Peyer's patch (tissue), 4 donors: ENCODE data around the gene TMEM131L. TPM values are rescaled to one million over a fixed set of nuclear protein-coding genes. Genes with fewer than 3 reads are reported as not detected.
A peak's percentile ranks its signal among the peaks of the same experiment; 100 is the strongest.

Experiments
- DNase-seq, 3 donors: peaks; one replicate each; pipeline ENCODE4 v3.0.0-alpha.2; 2017 to 2019
- H3K27ac ChIP-seq, 4 donors: fragments of 200-600 bp; sonication (generic); one replicate each; pipeline ENCODE4 v1.5.1; 2016 to 2019
- H3K27me3 ChIP-seq, 2 donors: fragments of 200-600 bp; sonication (generic); one replicate each; pipeline ENCODE4 v1.5.1; 2019
- H3K36me3 ChIP-seq, 3 donors: fragments of 200-600 bp; sonication (generic); one replicate each; pipeline ENCODE4 v1.5.1; 2016 to 2019
- H3K4me1 ChIP-seq, 4 donors: fragments of 200-600 bp; sonication (generic); one replicate each; pipeline ENCODE4 v1.5.1; 2016 to 2019
- H3K4me3 ChIP-seq, 4 donors: fragments of 200-600 bp; sonication (generic); 1 replicate in 3 of 4; 2 replicates in 1 of 4; pipeline ENCODE4 v1.5.1; 2016 to 2019; ENCODE audit warnings: mild to moderate bottlenecking in 1 of 4
- H3K9me3 ChIP-seq, 4 donors: fragments of 200-600 bp; sonication (generic); one replicate each; pipeline ENCODE4 v1.5.1; 2016 to 2019; ENCODE audit warnings: mild to moderate bottlenecking in 1 of 4
- POLR2A ChIP-seq, 2 donors: fragments of 450-650 bp; IDR thresholded peaks; one replicate each; pipeline ENCODE4 v1.5.1; 2017; ENCODE audit warnings: antibody characterized with exemption in 2 of 2, mild to moderate bottlenecking in 2 of 2, moderate library complexity in 2 of 2
- total RNA-seq, 4 donors: library from RNA; depleted of rRNA; stranded (reverse); fragments of >200 nt; gene quantifications; one replicate each; pipeline ENCODE4 v1.1.0, GENCODE V29; 2016
- TF ChIP-seq, protein P1 (sequence below), 6 experiments: fragments of 450-650 bp in 4 of 6; fragments of 200-600 bp in 2 of 6; sonication (generic) in 1 of 6; IDR thresholded peaks; one replicate each; pipeline ENCODE4 v1.5.1; 2017 to 2019; ENCODE audit warnings: antibody characterized with exemption in 6 of 6, mild to moderate bottlenecking in 3 of 6, moderate library complexity in 1 of 6

The TMEM131L gene
- total RNA-seq, 4 donors from 2014 or later = 5.2 to 54.5 (median 7.0) TPM

DNA sequence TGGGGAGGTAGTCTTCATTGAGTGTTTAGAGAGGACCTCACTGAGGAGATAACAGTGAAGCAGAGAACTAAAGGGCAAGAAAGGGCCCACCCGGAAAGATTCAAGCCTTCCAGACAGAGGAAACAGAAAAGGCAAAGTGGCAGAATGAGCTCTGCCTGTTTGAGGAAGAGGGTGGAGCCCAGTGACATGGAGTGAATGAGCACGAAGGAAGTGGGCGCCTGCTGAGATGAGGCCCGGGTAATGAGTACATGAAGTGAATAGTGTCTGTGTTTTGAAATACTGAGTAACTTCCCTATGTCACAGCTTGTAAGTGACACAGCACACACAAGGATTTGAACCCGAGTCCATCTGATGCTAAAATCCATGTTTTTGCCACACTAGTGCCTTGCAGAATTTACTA, 185.4 kb downstream of the TMEM131L start:
- no peak for TF ChIP-seq POLR2A (IDR thresholded peaks at IDR 0.05)
- TF ChIP-seq, protein P1, sequence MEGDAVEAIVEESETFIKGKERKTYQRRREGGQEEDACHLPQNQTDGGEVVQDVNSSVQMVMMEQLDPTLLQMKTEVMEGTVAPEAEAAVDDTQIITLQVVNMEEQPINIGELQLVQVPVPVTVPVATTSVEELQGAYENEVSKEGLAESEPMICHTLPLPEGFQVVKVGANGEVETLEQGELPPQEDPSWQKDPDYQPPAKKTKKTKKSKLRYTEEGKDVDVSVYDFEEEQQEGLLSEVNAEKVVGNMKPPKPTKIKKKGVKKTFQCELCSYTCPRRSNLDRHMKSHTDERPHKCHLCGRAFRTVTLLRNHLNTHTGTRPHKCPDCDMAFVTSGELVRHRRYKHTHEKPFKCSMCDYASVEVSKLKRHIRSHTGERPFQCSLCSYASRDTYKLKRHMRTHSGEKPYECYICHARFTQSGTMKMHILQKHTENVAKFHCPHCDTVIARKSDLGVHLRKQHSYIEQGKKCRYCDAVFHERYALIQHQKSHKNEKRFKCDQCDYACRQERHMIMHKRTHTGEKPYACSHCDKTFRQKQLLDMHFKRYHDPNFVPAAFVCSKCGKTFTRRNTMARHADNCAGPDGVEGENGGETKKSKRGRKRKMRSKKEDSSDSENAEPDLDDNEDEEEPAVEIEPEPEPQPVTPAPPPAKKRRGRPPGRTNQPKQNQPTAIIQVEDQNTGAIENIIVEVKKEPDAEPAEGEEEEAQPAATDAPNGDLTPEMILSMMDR (IDR thresholded peaks at IDR 0.05) = no peak
- peak overlapping the region in 3 of 4 donors; percentile 36 to 46 (median 43) for H3K27ac ChIP-seq
- no peak overlapping the region for H3K4me3 ChIP-seq
- peak in 2 of 3 donors; percentile 51 to 66 for DNase-seq
- no peaks in the 10 kb centered on the region for H3K4me1 ChIP-seq
- no peaks in the 10 kb centered on the region for H3K9me3 ChIP-seq
- H3K27me3 ChIP-seq = no peaks in the 10 kb centered on the region
- H3K36me3 ChIP-seq = no peaks in the 10 kb centered on the region

DNA sequence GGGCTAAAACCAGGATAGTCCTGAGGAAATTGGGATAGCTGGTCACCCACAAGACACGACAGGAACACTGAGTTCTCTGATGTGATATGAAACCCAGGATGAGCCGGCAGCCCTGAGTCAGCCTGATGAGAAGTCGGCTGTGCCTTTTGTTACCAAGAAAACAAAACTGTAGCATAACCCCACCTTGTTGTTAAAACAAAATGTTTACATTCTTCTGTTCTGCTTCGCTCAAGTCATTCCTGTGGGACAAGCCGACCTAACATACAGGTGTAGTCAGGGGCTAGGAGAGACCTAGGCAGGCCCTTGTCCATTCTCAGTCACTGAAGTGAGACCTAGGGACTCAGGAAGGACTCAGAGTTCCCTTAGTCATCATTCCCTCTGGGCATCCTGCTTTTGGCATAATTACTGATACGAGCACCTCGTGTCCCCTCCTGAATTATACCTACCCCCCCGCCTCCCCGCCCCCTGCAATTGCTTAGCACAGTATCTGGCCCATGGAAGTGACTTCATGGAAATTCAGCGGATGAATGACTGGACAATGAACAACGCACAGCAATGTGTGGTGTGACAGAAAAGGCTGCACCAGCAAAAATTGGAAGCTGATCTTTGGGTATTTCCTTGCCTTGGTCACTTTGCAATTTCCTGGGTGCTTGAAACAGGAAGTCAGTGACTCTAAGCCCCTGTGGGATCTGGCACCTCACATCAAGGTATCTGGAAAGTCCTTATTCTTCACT, 186.1 kb downstream of the TMEM131L start:
- Histone ChIP-seq H3K4me3 (no peak overlapping the region), H3K27ac (peak overlapping the region in 3 of 4 donors; percentile 36 to 46 (median 43)), H3K36me3 (no peaks in the 10 kb centered on the region), H3K4me1 (no peaks in the 10 kb centered on the region), H3K27me3 (no peaks in the 10 kb centered on the region), H3K9me3 (no peaks in the 10 kb centered on the region)
- DNase-seq = no peak
- no peak for TF ChIP-seq POLR2A (IDR thresholded peaks at IDR 0.05)
- TF ChIP-seq, protein P1 (IDR thresholded peaks at IDR 0.05) = no peak

DNA sequence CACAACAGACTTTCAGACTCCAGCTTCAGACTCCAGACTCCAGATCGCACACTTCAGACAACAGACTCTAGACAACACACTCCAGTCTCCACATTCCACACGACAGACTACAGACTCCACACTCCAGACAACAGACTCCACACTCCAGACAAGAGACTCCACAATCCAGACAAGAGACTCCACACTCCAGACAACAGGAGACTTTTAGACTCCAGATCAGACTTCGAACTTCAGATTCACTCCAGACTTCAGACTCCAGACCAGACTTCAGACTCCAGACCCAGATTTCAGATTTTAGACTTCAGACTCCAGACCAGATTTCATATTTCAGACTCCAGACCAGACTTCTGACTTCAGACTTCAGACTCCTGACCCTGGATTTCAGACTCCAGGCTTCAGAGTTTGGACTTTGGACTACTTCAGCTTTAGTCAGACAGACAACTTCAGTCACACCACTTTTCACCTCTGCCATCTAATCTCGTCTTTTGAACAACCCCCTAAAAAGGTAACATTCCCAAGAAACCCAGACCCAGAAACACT, 188.9 kb downstream of the TMEM131L start:
- Histone ChIP-seq H3K27ac (no peak overlapping the region), H3K4me1 (no peaks in the 10 kb centered on the region), H3K9me3 (no peaks in the 10 kb centered on the region), H3K4me3 (no peak overlapping the region), H3K27me3 (no peaks in the 10 kb centered on the region), H3K36me3 (no peaks in the 10 kb centered on the region)
- TF ChIP-seq, protein P1 (IDR thresholded peaks at IDR 0.05) = no peak
- TF ChIP-seq POLR2A (IDR thresholded peaks at IDR 0.05) = no peak
- no peak for DNase-seq

DNA sequence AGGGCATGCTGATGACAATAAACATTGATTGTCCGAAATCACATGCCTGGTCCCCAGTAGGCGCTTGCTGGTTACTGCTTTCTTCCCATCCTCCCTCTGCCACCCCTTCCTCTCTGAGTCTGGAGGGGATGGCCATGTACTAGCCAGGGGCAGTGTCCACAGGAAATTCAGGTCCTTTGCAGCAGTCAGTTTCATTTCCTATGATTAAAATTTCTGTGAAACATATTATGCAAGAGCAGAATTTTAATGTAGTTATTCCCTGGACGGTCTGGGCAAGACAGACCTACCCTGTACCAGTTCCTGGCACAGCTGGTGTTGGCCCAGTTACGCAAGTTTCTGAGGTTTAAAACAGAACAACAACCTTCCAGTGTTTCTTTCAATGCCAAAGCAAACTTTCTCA, 189.8 kb downstream of the TMEM131L start:
- H3K4me1 ChIP-seq = no peaks in the 10 kb centered on the region
- TF ChIP-seq POLR2A (IDR thresholded peaks at IDR 0.05) = no peak
- TF ChIP-seq, protein P1 (IDR thresholded peaks at IDR 0.05) = no peak

DNA sequence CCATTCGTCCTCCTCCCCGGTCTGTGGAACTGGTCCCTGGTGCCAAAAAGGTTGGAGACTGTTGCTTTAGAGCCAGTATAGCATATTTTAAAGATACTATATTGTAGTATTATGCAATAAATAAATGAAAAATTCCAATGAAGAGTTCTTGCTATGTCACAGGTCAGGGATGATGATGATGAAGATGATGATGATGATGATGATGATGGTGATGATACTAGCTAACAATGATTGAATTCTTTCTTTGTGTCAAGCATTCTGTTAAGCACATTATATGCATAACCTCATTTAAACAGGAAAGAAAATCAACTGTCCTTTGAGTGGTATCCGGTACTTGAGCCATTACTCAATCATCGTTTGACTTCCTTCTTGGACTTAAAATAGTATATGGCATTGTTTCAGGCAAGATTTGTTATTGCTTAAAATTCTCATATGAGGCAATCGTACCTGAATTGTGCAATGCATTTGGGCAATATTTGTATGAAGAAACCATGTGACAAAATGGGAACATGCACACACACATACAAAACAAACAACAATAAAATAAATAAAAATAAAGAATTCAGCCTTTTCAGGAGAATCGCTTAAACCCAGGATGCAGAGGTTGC, 195.2 kb downstream of the TMEM131L start:
- H3K9me3 ChIP-seq = no peaks in the 10 kb centered on the region
- TF ChIP-seq, protein P1 (IDR thresholded peaks at IDR 0.05) = no peak
- no peak for TF ChIP-seq POLR2A (IDR thresholded peaks at IDR 0.05)
- no peaks in the 10 kb centered on the region for H3K36me3 ChIP-seq
- no peaks in the 10 kb centered on the region for H3K27me3 ChIP-seq
- no peaks in the 10 kb centered on the region for H3K4me1 ChIP-seq
- DNase-seq = no peak
- H3K4me3 ChIP-seq = no peak overlapping the region
- peak overlapping the region in 1 of 4 donors; percentile 13 for H3K27ac ChIP-seq

More for the DNA sequence above, 189.8 kb downstream of the TMEM131L start:
- no peaks in the 10 kb centered on the region for H3K36me3 ChIP-seq
- peak overlapping the region in 1 of 4 donors; percentile 0 for H3K27ac ChIP-seq
- H3K9me3 ChIP-seq = no peaks in the 10 kb centered on the region
- no peak for DNase-seq
- H3K27me3 ChIP-seq = no peaks in the 10 kb centered on the region
- no peak overlapping the region for H3K4me3 ChIP-seq
